NCI-H524 treated with DMSO at 0.1 percent for 48 hours (cell line): ENCODE measurements around the gene RHOU.
A peak's percentile ranks its signal among the peaks of the same experiment; 100 is the strongest.

Source experiments
- DNase-seq: peaks from one replicate; lab custom pipeline; 2025; lab: John Stamatoyannopoulos, UW

RHOU gene

GRCh38 chr1:228785366-228786330, 50.4 kb downstream of the RHOU start:
- DNase-seq = no peak

GRCh38 chr1:228786361-228787129, 51.3 kb downstream of the RHOU start:
- DNase-seq = no peak

DNA sequence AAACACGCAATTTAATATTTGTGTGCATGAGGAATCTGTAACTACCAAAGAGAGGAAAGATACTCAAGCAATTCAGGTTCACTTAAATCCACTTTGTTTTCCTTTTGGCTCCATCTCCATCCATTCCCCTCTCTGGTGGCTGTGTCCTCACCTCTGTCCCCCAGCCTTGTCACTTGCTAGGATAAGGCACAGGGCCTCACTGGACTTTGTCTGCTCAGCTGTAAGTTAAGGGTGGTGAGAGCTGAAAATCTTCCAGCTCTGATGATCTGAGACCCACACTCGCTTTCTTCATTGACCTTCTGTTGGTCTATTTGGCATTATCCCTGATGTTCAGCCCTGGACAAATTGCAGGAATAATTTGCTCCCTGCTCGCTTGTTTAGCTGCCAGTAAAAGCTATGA, 56.5 kb downstream of the RHOU start:
- no peak for DNase-seq

DNA sequence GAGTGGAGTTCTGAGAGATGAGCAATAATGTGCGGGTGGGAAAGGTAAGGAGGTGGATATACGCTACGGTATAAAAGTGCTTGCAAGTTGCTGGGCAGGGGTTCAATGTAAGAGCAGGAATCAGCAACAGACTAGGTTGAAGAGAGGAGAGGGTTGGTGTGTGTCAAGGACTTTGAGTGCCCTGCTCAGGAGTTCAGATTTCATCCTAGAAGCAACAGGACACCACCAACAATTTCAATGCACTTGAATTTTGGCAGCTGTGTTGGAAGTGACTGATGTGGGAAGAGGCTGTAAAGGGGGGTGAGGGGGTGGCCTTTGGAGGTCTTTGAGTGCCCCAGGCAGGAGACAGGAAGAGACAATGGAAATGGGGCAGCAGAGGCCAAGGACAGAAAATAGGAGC, 57.3 kb downstream of the RHOU start:
- DNase-seq = peak; percentile 60

DNA sequence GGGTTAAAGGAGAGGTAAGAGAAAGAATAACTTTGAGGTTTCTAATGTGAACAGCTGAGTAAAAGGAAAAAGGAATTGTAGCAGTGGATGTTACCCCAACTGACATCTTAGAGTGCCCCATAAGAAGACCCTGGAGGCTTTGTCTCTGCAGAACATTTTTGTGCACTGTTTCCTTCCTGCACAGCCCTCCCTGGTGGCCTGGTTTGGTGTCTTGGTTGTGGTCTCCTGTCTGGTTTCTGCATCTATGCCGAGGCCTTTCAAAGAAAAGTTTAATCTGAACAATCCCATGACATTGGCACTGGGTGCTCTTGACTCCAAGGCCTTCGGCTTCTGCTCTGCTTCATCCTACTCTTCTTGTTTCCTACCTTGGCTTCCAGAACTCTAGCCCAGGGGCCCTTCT, 57.8 kb downstream of the RHOU start:
- DNase-seq = no peak

- no peak for DNase-seq
Measured at GRCh38 chr1:228794173-228794572, 58.9 kb downstream of the RHOU start.

DNA sequence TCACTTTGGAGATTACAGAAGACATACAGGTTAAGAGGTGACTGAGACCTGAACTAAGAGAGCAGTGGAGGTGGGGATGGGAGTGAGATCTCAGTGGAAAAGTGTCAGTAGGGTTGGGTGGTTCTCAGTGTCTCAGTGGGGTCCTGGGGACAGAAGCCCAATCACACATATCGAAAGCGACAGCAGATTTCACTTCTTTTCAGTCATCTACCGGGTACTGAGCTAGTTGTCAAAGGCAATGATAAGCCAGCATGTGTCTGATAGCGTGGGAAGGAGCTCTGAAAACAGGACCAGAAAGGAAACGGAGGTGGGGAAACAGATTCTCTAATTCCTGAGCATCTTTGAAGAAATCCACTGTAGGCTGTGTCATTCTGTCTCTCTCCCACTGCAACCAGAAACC, 59.5 kb downstream of the RHOU start:
- no peak for DNase-seq

DNA sequence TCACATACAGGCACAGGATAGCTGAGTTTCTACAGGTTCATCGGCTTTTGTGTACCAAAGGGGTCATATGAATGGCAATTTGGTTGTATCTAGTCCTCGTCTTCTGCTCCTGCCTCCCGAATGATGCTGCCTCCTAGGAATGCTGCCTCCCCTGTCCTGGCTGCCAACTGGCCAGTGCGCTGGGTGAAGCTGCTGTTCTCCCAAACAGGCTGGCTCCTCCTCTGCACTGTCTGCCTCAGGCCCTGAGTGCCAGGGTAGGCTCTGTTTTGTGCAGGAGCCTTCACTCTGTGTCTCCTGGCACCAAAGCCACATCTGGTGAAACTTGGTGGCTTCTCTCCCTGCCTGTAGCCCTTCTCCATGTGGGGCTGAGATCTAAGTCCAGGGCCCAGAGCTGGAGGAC, 60.3 kb downstream of the RHOU start:
- DNase-seq = no peak
